Measurements from ENCODE around the gene C13orf46.
"Not testable (repeated sequence)": the region's sequence is repeated elsewhere in the genome, so short reads cannot be mapped to it uniquely, and the experiment has no call there.

Gene C13orf46

GRCh38 chr13:113991676-113992179 lies 17.9 kb upstream of the C13orf46 start:
- no peak for DNase-seq

- DNase-seq, result no peak
Measured at GRCh38 chr13:113991191-113991669, 17.4 kb upstream of the C13orf46 start.

GRCh38 chr13:113990321-113990837 lies 16.5 kb upstream of the C13orf46 start:
- no peak for DNase-seq

- DNase-seq, result no peak
Measured at GRCh38 chr13:113989585-113990300, 15.9 kb upstream of the C13orf46 start.

GRCh38 chr13:113988859-113989258 lies 15.0 kb upstream of the C13orf46 start:
- not testable (repeated sequence) for DNase-seq

- no peak for DNase-seq
Measured at GRCh38 chr13:113982296-113982661, 8.4 kb upstream of the C13orf46 start.

GRCh38 chr13:113981611-113982295 lies 7.9 kb upstream of the C13orf46 start:
- DNase-seq, result no peak

GRCh38 chr13:113981194-113981605 lies 7.3 kb upstream of the C13orf46 start:
- no peak for DNase-seq

- no peak for DNase-seq
Measured at GRCh38 chr13:113980489-113981064, 6.7 kb upstream of the C13orf46 start.

GRCh38 chr13:113979791-113980471 lies 6.1 kb upstream of the C13orf46 start:
- no peak for DNase-seq

- DNase-seq, result no peak
Measured at GRCh38 chr13:113978741-113979481, 5.0 kb upstream of the C13orf46 start.

- no peak for DNase-seq
Measured at GRCh38 chr13:113977976-113978375, 4.1 kb upstream of the C13orf46 start.

- no peak for DNase-seq
Measured at GRCh38 chr13:113976711-113977684, 3.1 kb upstream of the C13orf46 start.

GRCh38 chr13:113975416-113975815 lies 1.5 kb upstream of the C13orf46 start:
- DNase-seq, result no peak

GRCh38 chr13:113974304-113975281 lies 717 bp upstream of the C13orf46 start:
- DNase-seq, result no peak

- DNase-seq, result no peak
Measured at GRCh38 chr13:113972451-113973217, 1.2 kb downstream of the C13orf46 start.

GRCh38 chr13:113971471-113972231 lies 2.2 kb downstream of the C13orf46 start:
- DNase-seq, result no peak

All from activated effector memory CD4-positive, alpha-beta T cell treated with Interleukin-2 at 50 U/mL for 16 hours (primary cell).